HG02678 (cell line): ENCODE measurements around the gene CIZ1.

Experiments used
- ATAC-seq: cut with Tn5 transposase; IDR thresholded peaks from one replicate; pipeline ENCODE4 v1.9.1; 2021; ENCODE audit warnings: mild to moderate bottlenecking, moderate library complexity; ENCODE audit not compliant: unreplicated experiment

CIZ1 gene

GRCh38 chr9:128164307-128164885 lies 27.0 kb downstream of the CIZ1 start:
- ATAC-seq = no peak

GRCh38 chr9:128163523-128164306 lies 27.7 kb downstream of the CIZ1 start:
- ATAC-seq = no peak

GRCh38 chr9:128163027-128163515 lies 28.3 kb downstream of the CIZ1 start:
- no peak for ATAC-seq

- no peak for ATAC-seq
Measured at GRCh38 chr9:128162215-128163026, 29.0 kb downstream of the CIZ1 start.

GRCh38 chr9:128161215-128161902 lies 30.0 kb downstream of the CIZ1 start:
- no peak for ATAC-seq

GRCh38 chr9:128160603-128160987 lies 30.8 kb downstream of the CIZ1 start:
- peak; percentile 7 for ATAC-seq

- peak; percentile 78 for ATAC-seq
Measured at GRCh38 chr9:128159784-128160602, 31.4 kb downstream of the CIZ1 start, which contains the start of gene BBLN. Gene BBLN (plus strand): TSS chr9:128160265. CDS start chr9:128160408, 143 bp downstream.

GRCh38 chr9:128159522-128159783 lies 31.9 kb downstream of the CIZ1 start:
- no peak for ATAC-seq

GRCh38 chr9:128155736-128156500 lies 35.5 kb downstream of the CIZ1 start:
- ATAC-seq = no peak

GRCh38 chr9:128153947-128154695 lies 37.3 kb downstream of the CIZ1 start:
- ATAC-seq = no peak

GRCh38 chr9:128153060-128153946 lies 38.1 kb downstream of the CIZ1 start:
- ATAC-seq = no peak

- no peak for ATAC-seq
Measured at GRCh38 chr9:128152133-128153059, 39.0 kb downstream of the CIZ1 start.

- no peak for ATAC-seq
Measured at GRCh38 chr9:128151309-128152132, 39.9 kb downstream of the CIZ1 start.

GRCh38 chr9:128150594-128151308 lies 40.6 kb downstream of the CIZ1 start:
- ATAC-seq = no peak

- no peak for ATAC-seq
Measured at GRCh38 chr9:128149951-128150593, 41.3 kb downstream of the CIZ1 start.
